ENCODE data around the gene ZFX.

The ZFX gene

GRCh38 chrX:24259544-24260240 is 110.2 kb downstream of the ZFX start:
- H3K27me3 ChIP-seq (ENCODE audit: control insufficient read depth, insufficient read depth, low read length), result no peaks in the 10 kb centered on the region
- no peak overlapping the region for H3K4me3 ChIP-seq (ENCODE audit: low read length)
- no peaks in the 10 kb centered on the region for H3K4me1 ChIP-seq (ENCODE audit: control insufficient read depth, insufficient read depth, low read length)
- H3K36me3 ChIP-seq (ENCODE audit: control insufficient read depth, insufficient read depth, low read length), result no peaks in the 10 kb centered on the region
- peak overlapping the region; percentile 8 for H3K27ac ChIP-seq (ENCODE audit: low read depth, low read length)
- H3K9ac ChIP-seq (ENCODE audit: low read length), result no peak overlapping the region

- Histone ChIP-seq H3K36me3 (ENCODE audit: control insufficient read depth, insufficient read depth, low read length) (no peaks in the 10 kb centered on the region), H3K27me3 (ENCODE audit: control insufficient read depth, insufficient read depth, low read length) (no peaks in the 10 kb centered on the region), H3K4me3 (ENCODE audit: low read length) (no peak overlapping the region), H3K9ac (ENCODE audit: low read length) (no peak overlapping the region), H3K4me1 (ENCODE audit: control insufficient read depth, insufficient read depth, low read length) (no peaks in the 10 kb centered on the region), H3K27ac (ENCODE audit: low read depth, low read length) (peak overlapping the region; percentile 70)
These were observed 111.5 kb downstream of the ZFX start for GRCh38 chrX:24260842-24261550.

- Histone ChIP-seq H3K4me1 (ENCODE audit: control insufficient read depth, insufficient read depth, low read length) (no peaks in the 10 kb centered on the region), H3K27ac (ENCODE audit: low read depth, low read length) (no peak overlapping the region), H3K9ac (ENCODE audit: low read length) (no peak overlapping the region), H3K36me3 (ENCODE audit: control insufficient read depth, insufficient read depth, low read length) (no peaks in the 10 kb centered on the region), H3K4me3 (ENCODE audit: low read length) (no peak overlapping the region), H3K27me3 (ENCODE audit: control insufficient read depth, insufficient read depth, low read length) (no peaks in the 10 kb centered on the region)
These were observed 112.8 kb downstream of the ZFX start for GRCh38 chrX:24262309-24262708.

GRCh38 chrX:24264383-24264782 is 114.9 kb downstream of the ZFX start:
- Histone ChIP-seq H3K9ac (ENCODE audit: low read length) (no peak overlapping the region), H3K27ac (ENCODE audit: low read depth, low read length) (no peak overlapping the region), H3K4me1 (ENCODE audit: control insufficient read depth, insufficient read depth, low read length) (peaks cover 2% of the 10 kb centered on the region), H3K4me3 (ENCODE audit: low read length) (no peak overlapping the region), H3K36me3 (ENCODE audit: control insufficient read depth, insufficient read depth, low read length) (no peaks in the 10 kb centered on the region), H3K27me3 (ENCODE audit: control insufficient read depth, insufficient read depth, low read length) (no peaks in the 10 kb centered on the region)
